ENCODE results near the gene MCM10. TPM values are rescaled to one million over a fixed set of nuclear protein-coding genes. Genes with fewer than 3 reads are reported as not detected.

Gene MCM10
- total RNA-seq, 4 donors from 2014 or later: 1.0 to 6.4 (median 5.0) TPM

DNA sequence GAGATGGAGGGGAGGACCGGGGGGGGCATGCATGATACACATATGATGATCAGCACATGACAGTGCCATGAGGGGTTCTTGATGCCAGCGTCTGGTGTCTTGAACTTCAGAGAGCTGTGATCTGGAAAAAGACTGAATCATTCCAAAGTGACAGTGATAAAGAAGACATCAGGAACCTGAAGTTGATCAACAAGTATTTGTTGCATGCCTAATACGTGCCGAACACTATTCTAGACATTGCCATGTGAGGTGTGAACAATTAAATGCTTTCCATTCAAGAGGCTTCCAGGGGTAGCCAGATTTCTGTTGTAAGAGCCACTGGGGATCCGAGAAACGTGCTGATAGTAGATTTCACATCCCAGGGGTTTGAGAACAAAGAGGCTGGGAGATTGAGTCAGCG is 6.2 kb downstream of the MCM10 start:
- no peak for TF ChIP-seq CTCF (IDR thresholded peaks at IDR 0.05; ENCODE audit: low read depth)

GRCh38 chr10:13168781-13169180 is 7.4 kb downstream of the MCM10 start:
- no peak for TF ChIP-seq CTCF (IDR thresholded peaks at IDR 0.05; ENCODE audit: low read depth)

- no peak for TF ChIP-seq CTCF (IDR thresholded peaks at IDR 0.05; ENCODE audit: low read depth)
These were observed 12.3 kb downstream of the MCM10 start for GRCh38 chr10:13173616-13174015.

DNA sequence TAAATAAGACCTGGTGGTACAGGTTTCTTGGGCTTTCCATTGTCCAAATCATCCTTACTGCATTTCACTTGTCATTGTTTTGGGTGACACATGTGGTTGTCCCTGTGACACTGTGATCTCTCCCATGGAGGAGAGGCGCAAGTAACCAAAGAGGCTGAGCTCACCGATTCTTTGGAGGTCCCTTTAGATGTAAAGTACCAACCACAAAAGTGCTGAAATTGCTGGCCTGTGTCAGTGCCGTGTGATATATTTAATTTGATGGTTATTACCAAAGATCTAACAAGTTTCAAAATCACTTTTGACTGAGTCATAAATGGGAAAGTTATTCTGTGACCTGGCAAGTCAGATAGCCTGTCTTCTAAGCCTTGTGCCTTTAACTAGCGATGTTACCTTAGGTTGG is 19.4 kb downstream of the MCM10 start:
- no peak for TF ChIP-seq CTCF (IDR thresholded peaks at IDR 0.05; ENCODE audit: low read depth)

DNA sequence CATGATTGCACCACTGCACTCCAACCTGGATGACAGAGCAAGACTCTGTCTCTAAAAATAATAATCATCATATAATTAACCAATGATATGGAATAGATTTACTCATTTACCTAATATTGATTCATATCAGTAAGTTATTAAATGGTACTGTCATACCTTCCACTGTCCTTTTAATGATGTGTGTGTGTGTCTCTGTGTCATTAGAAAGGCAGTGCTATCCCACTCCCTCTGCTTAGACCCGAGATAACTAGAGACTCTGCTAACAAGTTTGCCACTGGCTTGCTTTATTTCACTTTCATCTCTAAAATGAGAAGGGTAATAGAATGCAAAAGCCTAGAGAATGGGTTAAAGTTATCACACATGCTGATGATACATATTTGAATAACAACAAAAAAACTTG is 21.1 kb downstream of the MCM10 start:
- TF ChIP-seq CTCF (IDR thresholded peaks at IDR 0.05; ENCODE audit: low read depth): no peak

DNA sequence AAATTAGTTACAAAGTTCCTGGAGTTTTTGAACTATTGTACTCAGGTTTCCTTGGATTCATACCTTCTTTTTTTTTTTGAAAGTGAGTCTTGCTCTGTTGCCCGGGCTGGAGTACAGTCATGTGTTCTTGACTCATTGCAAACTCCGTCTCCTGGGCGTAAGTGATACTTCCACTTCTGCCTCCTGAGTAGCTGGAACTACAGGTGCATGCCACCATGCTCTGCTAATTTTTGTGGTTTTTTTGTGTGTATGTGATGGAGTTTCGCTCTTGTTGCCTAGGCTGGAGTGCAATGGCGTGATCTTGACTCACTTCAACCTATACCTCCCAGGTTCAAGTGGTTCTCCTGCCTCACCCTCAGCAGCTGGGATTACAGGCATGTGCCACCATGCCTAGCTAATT is 22.3 kb downstream of the MCM10 start:
- no peak for TF ChIP-seq CTCF (IDR thresholded peaks at IDR 0.05; ENCODE audit: low read depth)

GRCh38 chr10:13184276-13184675 is 22.9 kb downstream of the MCM10 start:
- TF ChIP-seq CTCF (IDR thresholded peaks at IDR 0.05; ENCODE audit: low read depth): no peak
